Posterior cingulate gyrus (tissue), 11 donors: ENCODE results near the gene ATP1A3.
A peak's percentile ranks its signal among the peaks of the same experiment; 100 is the strongest.

Experiments
- DNase-seq, 10 donors: peaks; one replicate each; pipeline versions ENCODE4 v3.0.0 to v3.0.0-alpha.2; 2020 to 2021; ENCODE audit warnings: mixed read lengths in 3 of 10
- intact Hi-C: fragments of 100-400 bp; cut with DNase I; formaldehyde crosslinking; loops from one replicate; pipeline ENCODE4 v1.15.1; 2023

The ATP1A3 gene

DNA sequence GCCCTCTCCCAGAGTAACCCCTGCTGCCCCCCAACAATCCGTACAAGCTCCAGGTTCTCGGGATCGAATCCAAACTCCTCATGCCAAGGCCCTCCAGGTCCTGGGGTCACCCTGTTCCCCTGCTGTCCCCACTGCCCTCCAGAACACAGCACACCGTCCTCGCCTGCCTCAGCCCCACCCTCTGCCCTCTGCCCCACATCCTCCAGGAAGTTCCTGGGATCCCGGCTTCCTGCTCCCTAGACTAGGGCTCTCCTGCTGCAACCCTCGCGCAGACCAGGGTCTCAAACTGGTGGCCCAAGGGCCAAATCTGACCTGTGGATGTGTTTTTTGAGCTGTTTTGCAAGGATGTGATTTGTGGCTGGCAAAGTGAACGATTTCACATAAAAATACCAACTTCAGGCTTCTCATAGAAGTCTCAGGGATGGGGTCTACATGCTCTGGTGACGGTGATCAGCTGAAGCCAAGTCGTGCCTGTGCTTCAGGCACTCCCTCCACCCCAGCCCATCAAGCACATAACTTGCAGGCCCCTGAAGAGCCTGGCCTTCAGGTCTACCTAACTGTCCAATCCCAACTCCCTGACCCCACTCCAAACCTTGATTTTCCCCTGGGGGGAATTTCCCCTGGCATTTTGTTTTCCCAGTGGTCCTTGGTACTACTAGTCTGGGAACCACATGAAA is 36.7 kb downstream of the ATP1A3 start:
- no peak for DNase-seq
- intact Hi-C loops = no loop called here

DNA sequence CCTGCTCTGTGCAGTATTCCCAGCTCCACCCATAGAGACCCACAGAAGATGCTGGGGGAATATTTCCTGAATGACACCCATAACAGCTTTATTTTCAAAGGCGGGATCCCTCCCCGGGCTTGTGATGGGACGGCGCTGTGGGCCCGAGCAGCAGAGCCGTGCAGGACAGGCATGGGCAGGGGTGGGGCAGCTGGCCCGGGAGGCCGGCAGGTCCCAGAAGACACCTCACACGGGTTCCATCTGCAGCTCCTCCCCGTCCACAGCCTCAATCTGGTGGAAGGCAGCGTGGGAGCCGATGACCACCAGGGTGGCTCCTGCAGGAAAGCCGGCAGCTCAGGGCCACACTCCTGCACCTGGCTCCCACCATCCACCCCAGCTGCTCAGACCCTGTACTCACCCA is 37.4 kb downstream of the ATP1A3 start:
- DNase-seq = no peak
- intact Hi-C loops = no loop called here

DNA sequence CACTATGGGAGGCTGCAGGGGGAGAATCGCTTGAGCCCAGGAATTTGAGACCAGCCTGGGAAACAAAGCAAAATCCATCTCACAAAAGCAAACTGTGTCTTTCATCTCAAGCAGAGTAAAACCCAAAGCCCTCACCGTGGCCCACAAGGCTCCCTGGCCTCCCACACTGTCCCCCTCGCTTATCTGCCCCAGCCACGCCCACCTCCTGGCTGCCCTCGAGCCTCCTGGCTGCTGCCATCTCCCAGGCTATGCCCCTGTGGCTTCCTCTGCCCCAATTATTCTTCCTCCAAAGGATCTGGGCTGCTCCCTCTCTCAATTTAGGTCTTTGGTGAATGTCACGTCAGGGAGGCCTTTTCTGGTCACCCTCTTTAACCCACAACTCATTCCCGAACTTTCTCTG is 38.5 kb downstream of the ATP1A3 start:
- intact Hi-C loops = no loop called here
- DNase-seq = no peak

DNA sequence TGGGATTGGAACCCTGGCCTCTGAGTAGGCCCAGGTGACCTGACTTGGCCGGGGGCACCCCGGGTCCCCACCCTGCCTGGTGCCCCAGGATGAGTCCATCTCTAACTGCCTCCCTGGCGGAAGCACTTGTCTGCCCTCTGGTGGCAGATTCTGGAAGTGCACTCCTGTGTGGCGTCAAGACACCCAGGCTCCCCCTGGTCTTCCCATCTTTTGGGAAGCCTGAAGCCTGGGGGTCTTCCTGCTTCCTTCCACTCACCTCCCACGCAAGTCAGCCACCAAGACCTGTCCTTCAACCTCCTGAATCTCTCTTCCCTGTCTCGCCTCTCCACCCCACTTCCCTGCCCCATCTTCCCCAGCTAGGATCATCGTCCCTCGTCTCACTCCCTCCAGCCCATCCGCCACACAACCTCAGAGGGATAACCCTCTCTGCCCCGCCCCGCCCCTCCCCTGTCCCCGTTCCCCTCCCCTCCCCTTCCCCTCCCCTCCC is 42.3 kb downstream of the ATP1A3 start:
- DNase-seq = peak; percentile 60 to 96 (median 86)
- intact Hi-C loops = loop anchor here (1.0 kb wide), 1 partner anchor 78 kb away; no protein-coding TSS in a partner anchor

DNA sequence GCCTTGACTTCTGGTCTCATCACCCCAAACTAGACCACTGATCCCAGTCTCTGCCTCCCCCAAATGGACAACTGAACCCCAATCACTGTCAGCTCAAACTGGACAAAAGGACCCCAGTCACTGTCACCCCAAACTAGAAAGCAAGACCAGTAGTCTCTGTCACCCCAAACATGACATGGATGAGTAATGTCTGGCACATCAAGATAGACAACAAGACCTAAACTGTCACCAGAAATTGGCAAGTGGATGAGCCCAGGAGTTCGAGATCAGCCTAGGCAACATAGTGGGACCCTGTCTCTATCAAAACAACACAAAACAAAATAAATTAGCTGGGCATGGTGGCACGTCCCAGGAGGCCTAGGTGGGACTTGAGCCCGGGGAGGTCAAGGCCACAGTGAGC is 46.9 kb downstream of the ATP1A3 start:
- intact Hi-C loops = no loop called here
- no peak for DNase-seq

DNA sequence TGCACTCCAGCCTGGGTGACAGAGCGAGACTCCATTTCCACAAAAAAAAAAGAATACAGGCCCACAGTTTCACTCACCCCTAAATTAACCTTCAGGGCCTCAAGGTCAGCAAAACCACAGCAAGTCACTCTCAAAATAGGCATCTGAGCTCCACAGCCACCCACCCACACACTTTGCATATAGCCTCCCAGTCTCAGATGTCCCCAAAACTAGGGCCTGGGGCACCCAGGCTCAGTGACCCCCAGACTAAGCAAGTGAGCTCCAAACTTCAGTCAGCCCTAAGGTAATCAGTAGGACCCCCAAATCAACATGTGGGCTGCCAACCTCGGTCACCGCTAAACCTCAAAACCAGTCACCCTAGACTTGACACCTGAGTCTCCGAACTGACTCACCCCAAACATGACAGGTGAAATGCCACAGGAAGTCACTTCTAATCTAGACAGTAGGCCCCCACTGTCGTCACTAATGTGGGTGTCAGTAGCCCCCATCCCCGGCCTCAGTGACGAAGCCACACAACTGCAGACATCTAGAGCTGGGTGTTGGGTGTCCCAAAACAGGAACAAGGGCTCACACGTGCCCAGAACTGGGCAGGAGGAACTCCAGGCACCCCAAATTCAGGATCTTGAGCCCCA is 48.8 kb downstream of the ATP1A3 start:
- intact Hi-C loops = no loop called here
- DNase-seq = no peak

DNA sequence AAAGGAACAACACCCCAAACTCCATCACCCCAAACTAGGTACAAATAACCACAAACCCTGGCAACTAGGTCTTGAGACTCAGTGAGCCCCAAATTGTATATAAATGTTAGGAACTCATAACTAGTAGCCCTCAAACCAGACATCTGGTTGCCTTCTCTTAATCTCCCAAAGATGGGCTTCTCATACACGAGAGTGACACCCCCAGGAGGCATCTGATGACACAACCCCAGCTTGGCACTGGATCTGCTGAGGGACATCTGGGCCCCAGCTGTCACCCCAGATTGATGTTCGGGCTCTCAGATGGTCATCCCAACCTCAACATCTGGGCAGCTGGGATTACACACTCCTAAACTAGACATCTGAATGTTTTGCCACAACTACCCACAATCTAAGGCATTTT is 49.7 kb downstream of the ATP1A3 start:
- intact Hi-C loops = no loop called here
- no peak for DNase-seq

DNA sequence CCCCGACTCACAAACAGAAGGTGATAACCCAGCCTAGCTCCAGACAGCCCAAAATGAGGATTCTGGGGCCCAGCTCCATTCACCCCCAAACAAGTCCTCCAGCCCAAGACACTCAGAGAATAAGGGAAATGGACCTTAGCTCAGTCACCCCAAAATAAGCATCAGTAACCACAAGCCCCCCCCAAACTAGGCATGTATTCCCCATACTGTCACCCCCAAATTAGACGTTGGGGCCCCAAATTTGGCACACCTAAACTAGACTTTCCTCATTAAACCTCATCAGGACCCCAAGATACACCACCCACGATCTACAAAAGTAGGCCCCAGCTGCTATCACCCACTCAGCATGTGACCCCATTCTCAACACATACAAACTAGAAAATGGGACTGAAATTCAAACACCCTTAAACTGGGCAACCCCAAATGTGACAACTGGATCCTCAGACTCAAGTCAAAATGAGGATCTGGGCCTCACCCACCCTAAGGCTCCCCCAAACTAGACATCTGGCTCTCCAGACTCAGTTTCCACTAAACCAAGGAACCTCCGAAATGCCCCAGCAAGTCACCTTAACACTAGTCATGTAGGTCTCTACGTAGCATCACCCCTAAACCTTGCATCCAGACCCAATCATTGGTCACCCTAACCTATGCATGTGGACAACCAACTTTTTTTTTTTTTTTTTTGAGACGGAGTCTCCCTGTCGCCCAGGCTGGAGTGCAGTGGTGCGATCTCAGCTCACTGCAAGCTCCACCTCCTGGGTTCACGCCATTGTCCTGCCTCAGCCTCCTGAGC is 52.4 kb downstream of the ATP1A3 start:
- peak in 1 of 10 donors; percentile 32 for DNase-seq
- intact Hi-C loops = no loop called here

DNA sequence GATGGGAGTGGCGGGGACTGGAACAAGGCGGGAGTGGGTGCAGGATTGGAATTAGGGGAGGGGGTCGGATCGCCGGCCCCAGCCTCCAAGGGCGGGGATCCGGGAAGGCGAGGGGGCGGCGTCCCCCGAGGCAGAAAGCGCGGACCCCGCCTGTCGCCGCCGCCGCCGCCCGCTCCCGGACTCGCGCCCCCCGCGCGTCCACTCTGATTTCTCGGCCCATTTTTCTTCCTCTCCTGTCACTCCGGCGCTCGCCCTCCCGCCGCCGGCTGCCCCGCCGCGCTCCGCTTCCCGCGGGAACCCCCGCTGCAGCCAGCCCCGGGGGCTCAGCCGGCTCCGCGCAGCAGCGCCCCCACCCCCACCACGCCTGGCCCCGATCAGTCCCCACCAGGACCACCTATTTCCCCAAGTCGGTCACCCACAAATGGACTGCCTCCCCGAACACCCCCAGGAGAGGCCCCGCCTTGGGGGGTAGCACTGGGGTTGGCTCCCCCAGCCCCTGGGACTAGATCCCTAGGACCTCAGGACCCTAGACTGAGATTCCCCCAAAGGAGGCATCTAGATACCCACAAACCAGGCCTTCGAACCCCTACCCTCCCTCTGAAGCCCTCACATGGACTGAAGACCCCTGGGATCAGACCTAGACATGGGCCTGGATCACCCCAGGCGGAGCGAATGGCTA is 53.2 kb downstream of the ATP1A3 start:
- intact Hi-C loops = no loop called here
- DNase-seq = peak in 1 of 10 donors; percentile 37

DNA sequence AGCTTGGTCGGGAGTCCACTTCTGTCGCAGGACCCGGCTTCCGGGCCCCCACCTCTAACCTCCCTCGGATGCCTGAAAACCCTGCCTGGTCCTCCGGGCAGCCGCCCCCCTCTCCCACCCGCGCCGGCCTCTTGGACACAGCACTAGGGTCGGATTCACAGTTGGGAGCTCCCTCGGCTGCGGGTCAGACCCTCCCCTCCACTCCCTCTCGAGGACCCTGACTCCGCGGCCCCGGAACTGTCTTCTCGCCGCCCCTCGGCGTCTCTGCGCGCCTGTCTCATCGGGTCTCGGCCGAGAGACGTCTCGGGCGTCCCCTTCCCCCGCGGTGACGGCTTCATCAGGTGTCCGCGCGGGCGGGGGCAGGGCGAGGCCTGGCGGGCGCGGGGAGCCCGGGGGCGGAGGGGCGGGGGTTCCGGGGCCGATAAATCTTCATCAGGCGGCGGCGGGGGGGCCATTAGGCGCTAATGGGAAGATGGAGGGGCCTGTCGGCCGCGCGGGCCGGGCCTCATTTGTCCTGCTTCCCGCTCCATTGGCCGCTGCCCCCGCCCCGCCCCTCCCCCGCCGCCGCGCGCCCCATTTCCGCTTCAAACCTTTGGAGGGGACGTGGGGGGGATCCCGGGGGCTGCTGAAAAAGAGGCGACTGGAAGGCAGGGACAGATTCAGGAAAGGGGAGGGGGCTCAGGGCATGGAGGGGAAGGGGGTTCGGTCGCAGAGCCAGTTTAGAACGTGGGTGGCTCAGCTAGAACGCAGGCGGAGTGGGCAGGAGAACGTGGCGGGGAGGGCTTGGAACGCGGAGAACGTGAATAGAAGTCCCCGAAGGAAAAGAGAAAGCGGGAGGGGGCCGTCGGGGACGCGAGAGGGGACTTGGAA is 53.9 kb downstream of the ATP1A3 start:
- intact Hi-C loops = loop anchor here (5.0 kb wide), 1 partner anchor 78 kb away; the partner anchor contains the start of gene RPS19
- peak in 1 of 10 donors; percentile 47 for DNase-seq

DNA sequence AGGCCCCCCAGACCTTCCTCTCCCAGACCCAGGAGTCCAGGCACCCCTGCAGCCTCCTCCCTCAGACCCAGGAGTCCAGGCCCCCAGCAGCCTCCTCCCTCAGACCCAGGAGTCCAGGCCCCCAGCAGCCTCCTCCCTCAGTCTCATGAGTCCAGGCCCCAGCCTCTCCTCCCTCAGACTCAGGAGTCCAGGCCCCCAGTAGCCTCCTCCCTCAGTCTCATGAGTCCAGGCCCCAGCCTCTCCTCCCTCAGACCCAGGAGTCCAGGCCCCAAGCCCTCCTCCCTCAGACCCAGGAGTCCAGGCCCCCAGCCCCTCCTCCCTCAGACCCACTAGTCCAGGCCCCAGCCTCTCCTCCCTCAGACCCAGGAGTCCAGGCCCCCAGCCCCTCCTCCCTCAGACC is 54.8 kb downstream of the ATP1A3 start:
- intact Hi-C loops = loop anchor here (5.0 kb wide), 1 partner anchor 77 kb away; the partner anchor contains the start of gene RPS19
- DNase-seq = peak in 1 of 10 donors; percentile 7

DNA sequence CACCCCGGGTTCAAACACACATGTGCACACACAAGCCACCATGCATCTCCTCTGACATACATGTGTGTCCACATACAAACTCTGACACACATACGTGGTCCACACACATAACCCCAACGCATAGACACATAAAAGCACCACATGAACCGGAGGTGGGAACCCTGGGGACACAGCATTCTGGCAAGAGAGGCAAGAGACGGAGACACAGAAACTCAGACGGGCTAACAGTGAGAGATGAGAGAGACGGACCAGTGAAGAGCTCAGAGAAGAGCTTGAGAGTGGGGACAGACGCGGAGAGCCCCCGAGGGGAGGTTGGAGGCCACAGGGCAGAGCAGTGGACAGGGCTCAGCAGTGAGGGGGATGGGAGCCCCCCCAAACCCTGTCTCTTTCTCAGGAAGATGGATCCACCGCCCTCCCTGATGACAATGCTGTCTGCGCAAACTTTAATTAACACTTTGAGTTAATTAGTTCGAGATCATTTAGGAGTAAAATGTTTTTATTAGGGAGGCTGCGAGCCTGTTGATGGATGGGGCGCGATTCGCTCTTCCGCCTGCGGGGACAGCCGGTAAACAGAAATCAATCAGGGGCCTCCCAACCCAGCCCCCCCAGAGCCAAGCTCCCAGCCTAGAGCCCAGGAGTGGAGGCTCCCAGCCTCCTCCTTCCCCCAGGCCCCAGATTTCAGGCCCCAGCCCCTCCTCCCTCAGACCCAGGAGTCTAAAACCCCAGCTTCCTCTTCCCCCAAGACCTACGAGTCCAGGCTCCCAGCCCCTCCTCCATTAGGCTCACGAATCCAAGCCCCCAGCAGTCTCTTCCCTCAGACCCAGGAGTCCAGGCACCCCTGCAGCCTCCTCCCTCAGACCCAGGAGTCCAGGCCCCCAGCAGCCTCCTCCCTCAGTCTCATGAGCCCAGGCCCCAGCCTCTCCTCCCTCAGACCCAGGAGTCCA is 56.2 kb downstream of the ATP1A3 start:
- intact Hi-C loops = loop anchor here (5.0 kb wide), 1 partner anchor 75 kb away; the partner anchor contains the start of gene RPS19
- DNase-seq = peak in 1 of 10 donors; percentile 10

DNA sequence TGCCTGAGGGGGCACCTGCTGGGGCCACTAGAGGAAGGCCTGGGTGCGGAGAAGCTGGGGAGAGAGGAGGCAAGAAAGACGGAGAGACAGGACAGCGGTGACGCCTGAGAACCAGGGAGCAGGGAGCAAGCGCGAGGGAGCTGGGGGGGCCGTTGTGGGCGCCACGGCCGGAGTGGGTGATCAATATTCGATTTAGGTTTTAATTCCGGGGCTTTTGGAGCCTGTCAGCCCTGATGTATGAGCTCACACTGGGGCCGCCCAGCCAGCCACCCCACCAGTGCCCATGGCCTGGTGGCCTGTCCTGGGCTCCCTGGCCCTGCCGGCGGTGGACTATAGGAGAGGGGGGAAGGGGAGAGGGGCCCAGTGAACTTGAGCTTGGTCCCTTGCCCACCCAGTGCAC is 57.1 kb downstream of the ATP1A3 start:
- intact Hi-C loops = loop anchor here (5.0 kb wide), 1 partner anchor 75 kb away; the partner anchor contains the start of gene RPS19

DNA sequence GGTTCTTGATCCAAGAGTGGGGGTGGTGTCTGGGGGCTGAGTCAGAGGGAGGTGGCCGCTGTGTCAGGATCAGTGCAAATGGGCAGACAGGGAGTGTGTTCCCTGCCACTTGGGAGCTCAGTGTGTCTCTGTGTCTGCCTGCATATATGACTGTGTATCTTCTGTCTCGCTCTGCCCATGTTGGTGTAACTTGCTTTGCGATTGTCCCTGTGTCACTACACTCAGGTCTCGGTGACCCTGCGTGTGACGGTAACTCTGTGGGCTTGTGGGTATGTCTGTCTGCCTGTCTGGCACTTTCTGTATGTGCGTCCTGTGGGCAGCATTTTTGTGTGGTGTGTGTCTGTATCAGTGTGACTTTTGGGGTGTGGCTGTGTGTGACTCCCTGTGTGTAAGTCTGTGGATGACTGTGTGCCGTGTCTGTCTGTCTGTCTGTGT is 57.6 kb downstream of the ATP1A3 start:
- peak in 1 of 10 donors; percentile 14 for DNase-seq
- intact Hi-C loops = loop anchor here (5.0 kb wide), 1 partner anchor 74 kb away; the partner anchor contains the start of gene RPS19

More for the DNA sequence above, 57.1 kb downstream of the ATP1A3 start:
- DNase-seq = peak in 1 of 10 donors; percentile 39

DNA sequence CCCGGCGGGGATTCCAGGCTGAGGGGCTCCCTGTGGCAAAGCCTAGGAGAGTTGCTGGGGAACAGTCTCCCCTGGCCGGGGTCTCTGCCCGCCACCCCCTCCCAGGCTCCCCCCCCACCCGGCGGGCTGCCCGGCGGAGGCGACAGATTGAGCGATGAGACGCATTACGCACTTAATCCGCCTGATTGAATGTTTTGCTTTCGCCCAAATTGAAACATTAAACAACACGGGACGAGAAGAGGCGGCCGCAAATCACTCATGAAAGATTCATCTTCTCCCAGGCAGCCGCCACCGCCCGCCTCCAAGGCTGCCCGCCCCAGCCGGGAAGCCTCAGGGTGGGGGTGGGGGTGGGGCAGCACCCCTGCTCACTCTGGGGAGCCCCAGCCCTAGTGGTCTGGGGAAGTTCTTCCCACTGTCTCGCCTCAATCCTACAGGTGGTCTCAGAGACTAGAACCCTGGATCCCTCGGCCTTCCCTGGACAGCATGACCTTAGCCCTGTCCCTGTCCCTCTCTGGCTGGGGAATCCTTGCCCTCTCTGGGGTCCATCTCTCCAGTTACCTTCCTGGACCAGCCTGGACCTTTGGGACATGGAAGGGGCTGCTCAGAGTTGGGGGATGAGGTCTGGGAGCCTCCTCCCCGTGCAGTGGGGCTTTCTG is 58.1 kb downstream of the ATP1A3 start:
- DNase-seq = peak in 1 of 10 donors; percentile 16
- intact Hi-C loops = loop anchor here (5.0 kb wide), 1 partner anchor 74 kb away; the partner anchor contains the start of gene RPS19

DNA sequence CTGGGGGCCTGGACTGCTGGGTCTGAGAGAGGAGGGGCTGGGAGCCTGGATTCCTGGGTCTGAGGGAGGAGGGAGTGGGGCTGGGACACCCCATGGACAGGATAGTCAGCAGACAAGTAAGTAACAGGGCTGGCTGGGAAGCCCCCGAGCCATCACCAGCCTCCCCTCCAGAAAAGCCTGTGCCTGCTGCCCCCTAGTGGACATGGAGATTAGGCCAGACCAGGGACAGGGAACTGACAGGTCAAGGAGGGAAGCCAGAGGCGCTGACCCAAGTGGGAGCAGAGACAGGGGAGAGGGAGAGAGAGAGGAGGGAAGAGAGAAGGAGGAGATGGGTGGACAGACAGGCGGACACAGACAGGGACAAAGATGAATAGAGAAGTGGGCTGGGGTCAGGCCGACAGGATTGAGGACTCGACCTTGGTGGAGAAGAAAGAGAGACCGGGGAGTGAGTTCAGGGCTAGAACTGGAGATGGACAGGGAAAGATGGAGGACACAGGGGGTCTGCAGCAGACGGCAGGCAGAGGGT is 59.1 kb downstream of the ATP1A3 start:
- intact Hi-C loops = loop anchor here (5.0 kb wide), 1 partner anchor 73 kb away; the partner anchor contains the start of gene RPS19
- peak in 8 of 10 donors; percentile 28 to 94 (median 66) for DNase-seq
